GM18858 (cell line): ENCODE measurements around the gene OSTC.

ENCODE experiments used
- ATAC-seq: cut with Tn5 transposase; IDR thresholded peaks from one replicate; pipeline ENCODE4 v1.9.1; 2021; ENCODE audit not compliant: unreplicated experiment

The OSTC gene

DNA sequence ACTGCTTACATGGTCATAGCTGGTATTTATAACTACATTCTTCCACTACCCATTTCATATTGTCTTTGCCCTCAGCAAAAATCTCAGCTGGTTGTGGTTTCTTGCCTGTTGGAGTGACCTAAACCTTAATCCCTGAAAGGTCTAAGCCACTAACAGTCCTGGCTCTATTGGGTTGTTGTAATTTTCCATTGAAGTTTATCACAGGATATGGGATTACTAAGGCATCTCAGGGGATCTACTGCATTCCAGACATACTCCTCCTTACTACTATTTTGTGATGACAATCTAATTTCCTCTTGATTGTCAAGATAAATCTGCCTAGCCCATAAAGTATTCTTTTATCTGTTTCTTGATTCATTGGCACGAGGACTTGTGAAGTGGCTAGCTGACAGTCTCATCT lies 6.2 kb upstream of the OSTC start:
- no peak for ATAC-seq

DNA sequence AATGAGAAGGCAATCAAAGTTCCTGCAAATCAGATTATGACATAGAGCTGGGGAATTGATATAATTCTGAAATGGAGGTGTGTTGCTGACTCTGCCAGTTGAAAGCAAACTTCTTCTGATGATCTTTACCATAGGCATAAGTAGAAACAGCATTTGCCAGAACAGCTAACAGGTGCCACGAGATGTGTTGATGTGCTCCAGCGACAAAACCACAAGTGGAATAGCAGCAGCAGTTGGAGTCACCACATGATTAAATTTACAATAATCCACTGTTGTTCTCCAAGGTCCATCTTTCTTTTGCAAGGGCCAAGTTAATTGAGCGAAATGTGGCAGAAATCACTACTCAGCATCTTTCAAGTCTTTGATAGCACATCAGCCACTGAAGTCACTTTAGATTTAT lies 3.7 kb upstream of the OSTC start:
- no peak for ATAC-seq

DNA sequence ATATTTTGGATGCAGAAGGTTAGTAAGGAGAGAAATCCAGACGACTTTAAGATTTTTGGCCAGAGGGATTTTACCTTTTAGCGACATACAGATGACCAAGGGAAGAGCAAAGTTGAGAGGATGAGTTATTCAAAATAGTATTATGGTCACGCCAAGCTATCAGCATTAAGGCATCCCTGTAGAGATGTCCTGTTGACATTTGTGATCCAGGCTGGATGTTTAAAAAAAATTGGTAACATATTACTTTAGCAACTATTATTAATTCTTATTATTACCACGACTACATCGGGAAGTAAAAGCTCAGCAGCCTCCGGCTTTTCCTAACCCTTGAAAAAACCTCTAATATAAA lies 562 bp upstream of the OSTC start:
- peak; percentile 13 for ATAC-seq

DNA sequence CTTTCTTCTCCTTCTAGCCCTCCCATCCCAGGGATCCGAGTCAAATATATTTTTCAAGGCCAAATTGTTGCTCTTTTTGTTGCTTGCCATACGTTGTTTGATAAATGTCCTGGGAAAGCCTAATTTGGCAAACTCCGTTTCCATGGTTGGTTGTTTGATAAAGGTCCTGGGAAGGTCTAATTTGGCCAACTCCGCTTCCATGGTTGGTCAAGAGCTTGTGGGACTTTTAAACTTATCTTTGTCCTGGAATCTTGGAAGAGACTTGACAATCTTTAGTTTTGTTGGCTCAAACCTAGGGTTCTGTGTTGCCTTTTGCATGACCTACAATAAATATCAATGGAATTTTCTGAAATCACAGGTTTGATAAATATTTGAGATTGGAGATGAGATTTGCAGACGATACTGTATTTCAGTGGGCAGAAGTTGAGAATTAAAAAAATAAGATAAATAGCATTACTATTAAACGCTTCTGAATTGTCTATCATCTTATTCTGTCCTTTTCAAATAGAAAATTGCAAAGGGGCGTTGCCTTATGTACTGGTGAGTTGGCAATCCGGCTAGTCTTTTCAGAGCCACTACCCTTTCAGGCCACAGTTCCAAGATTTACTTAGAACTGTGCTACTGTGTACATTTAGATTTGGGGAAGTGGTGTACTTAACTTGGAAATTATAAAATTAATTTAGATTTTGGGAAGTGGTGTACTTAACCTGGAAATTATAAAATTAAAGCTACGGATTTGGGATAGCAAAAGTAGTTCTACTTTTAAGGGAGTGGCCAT lies 804 bp downstream of the OSTC start:
- no peak for ATAC-seq

DNA sequence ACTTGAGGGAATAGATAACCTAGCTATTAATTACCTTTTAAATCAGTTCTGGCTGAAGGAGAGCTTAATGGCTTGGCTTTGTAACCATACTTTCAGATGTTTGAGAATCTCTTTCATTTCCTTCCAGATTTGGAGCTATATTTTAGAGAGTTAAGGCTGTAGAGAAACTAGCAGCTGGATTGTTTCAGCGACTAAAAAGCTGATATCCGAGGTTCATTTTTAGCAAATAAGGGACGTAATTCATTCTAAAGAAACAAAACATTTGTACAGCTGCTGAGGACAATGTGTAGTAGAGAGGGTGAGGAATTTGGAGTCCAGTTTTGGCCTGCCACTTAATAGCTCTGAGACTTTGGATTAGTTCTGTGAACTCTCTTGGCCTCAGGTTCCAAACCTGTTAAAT lies 12.2 kb downstream of the OSTC start:
- no peak for ATAC-seq

DNA sequence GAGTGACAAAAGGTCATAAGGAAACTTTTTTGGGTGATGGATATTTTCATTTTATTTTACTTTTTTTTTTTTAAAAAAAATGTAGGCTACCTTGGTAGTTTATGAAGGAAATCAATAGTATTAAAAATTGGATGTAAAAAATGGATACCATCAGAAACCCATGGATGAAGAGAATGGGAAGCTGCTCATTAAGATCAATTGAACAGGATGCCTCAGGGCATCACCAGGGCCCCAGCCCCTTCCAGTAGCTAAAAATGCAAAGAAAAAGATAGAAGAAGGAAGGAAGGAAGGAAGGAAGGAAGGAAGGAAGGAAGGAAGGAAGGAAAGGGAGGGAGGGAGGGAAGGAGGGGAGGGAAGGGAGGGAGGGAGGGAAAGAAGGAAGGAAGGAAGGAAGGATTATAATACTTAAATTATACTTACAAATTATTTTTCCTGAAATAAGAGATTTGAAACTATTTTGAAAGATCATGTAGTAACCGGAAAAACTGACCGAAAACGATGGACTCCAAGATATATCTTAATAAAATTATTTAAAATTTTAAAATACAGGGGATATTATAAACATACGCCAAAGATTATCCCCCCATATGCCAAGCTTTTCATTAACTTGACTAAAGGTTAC lies 24.1 kb downstream of the OSTC start:
- no peak for ATAC-seq

DNA sequence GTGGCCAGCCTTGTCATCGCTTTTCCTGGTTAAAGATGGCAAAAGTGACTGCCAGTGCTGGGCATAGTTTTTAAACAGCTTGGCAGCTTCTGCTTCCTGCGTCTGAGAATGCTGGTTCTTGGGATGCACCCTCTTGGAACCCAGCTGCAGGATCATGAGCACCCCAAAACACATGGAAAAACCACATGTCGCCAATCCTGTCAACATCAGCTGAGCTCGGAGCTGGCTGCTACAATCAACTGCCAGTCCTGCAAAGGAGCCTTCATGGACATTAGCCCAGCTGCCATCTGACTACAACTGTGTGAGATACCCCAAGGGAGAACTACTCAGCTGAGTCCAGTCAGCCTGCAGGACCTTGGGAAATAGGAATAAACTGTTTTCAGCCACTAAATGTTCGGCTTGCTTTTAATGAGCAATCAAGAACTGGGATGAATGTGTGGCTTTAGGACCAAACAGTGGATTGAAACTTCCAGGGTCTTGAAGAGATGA lies 31.0 kb downstream of the OSTC start:
- ATAC-seq: no peak

DNA sequence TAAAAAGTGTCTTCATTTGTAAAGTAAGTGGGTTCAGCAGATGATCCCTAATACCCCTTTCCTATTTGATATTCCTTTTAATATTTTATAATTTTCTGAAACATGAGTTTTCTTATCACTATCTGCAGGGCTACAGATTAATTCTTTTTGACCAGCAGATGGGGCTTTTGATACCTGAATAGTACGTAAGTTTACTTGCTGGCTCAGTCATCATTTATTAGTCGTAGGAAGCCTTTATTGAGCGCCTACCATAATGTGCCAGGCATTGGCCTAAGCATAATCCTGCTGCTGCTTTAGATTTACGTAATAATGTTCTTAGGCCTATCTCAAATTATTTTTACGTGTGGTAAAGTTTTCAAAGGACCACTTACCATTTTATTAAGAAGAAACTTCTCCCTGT lies 33.1 kb downstream of the OSTC start:
- no peak for ATAC-seq

DNA sequence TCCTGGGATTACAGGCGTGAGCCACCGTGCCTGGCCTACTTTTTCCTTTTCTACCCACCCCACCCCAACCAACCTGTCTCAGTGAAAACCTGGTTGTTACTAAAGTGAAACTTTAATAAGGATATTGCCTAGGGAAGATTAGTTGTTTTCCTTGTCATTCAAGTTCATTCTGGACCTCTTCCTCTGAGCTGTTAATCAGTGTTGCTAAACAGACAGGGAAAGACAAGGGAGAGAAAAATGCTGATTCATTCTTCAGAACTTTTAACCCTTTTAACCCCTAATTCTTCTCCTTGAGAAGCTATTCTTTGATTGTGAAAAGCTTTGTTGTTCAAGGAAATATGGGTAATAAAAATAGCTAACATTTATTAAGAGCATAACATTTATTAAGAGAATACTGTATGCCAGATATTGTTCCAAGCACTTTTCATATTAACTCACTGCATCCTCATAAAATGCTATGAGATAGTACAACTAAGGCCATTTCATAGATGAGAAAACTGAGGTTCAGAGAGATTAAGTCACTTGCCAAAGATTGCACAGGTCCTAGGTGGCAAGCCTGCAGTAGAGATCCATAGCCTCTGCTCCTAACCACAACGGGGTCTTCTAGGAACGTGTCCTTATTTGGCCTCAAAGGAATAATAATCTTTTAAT lies 34.8 kb downstream of the OSTC start:
- no peak for ATAC-seq

DNA sequence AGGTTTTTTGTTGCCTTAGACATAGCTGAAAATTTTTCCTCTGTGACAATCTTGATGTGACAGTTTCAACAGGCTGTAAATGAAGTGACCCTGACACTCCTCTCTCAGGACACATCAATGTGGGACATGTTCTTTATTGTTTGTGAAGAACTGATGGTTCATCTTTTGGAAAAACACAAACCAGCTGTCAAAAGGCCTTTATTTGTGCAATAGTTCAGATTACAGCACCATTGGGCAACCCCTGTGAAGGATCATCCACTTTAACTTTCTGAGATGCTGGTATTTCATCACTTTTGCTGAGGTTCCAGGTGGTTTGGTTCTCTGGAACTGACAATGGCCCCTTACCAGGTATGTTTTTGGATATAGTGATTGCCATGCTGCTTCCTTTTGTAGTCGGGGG lies 40.3 kb downstream of the OSTC start:
- ATAC-seq: no peak

DNA sequence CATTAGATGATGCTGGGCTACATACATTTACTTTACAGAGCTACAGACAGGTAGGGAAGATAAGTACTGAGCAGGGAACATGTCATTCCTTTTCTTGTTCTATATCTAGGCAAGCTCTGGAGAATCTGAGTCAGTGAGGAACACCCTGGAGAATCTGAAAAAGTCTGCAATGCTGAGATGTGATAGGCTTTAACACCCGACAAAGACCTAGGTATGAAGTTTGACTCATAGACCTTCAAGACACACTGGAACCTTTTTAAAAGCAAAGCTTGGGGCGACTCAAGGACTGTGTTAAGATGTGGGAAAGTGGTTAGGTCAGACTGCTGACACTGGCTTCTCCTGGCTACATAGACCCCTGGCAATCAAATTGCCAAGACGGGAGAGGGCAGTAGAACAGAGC lies 42.8 kb downstream of the OSTC start:
- no peak for ATAC-seq

DNA sequence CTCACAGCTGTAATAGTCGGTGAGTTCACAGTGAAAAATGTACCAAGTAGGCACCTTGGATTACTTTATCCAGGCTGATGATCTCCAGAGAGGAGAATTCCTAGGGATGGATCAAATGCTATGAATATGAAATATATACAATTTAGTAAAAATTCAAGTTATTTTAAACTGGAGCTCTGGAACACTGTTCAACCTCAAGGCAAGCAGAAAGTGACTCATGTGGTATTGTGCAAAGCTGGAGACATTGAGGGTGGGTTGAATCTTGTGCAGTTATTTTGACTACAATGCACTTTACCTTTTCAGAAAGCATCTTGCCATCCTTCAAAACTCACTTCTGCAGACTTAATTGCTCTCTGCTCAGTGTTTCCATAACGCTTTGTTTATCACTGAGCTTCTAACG lies 43.4 kb downstream of the OSTC start:
- ATAC-seq: no peak

DNA sequence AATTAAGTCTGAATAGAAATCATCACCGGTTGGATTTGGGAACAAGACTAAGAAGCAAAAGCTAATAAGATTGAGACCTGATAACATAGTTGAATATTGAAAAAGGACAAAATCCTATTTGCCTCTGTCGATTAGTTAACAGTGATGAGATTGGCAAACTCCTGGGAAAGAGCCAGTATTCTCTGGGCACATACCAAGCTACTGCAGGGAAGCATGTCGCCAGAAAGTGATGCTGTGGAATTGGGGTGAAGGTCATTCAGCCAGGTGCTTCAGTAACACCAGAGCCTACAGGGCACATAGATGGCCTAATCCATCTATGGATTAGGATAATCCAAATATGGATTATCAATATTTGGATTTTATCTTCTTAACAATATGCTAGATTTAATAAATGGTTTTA lies 44.0 kb downstream of the OSTC start:
- ATAC-seq: no peak

DNA sequence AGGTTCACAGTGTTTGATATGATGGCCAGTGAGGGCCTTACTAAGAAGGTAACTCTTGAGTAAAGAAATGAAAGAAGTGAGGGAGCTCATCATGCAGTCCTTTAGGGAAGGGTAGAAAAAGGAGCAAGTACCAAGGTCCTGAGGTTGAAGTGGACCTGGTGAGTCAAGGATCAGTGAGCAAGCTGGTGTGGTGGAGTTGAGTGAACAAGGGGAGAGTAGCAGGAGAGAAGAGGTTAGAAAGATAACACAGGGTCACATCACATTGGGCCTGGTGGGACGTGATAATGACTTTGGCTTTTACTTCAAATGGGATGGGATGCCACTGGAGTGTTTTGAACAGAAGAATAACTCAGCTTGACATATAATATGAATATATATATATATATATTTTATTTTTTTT lies 44.7 kb downstream of the OSTC start:
- no peak for ATAC-seq

DNA sequence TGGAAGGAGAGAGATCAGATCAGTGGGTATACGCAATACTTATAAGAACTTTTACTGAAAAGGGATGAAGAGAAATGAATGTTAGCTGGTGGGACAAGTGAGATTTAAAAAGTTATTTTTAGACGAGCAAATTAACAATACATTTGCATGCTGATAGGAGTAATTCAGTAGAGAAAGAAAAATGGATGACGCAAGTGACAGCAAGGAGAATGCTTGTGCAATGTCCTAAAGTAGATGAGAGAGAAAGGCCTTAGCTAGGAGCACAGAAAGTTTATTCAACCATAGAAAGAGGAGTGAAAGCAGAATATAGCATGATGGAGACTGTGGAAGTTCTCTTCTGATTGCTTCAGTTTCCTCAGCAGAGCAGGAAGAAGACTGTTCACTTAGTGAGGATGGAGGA lies 45.8 kb downstream of the OSTC start:
- no peak for ATAC-seq

DNA sequence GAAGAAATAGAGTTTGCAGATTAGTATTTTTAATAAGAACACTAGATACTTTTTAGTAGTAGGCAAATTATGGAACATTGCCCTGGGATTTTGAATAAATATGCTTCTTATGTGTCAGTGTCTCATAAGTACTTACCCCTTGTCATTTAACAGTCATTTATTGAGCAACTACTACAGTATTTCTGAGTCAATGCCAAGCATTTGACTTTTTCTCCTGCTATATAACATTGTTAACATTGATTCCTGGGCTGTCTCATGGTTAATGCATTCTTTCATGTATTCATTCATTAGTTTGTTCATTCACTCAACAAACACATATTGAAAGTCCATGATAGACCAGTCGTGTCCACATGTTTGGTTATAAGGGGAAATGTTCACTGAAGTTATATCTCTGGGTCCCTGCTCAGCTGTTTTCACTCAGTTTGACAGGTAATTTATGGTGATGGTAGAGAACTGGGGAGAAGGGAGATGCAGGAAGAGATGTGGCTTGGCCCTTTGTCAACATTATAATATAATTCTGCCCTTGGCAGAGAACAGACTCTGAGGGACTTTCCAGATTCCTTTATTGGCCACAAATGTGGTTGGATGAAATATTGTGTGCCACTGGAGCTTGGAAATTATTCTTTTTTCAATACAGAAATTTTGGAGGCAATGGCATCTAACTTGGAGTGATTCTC lies 49.8 kb downstream of the OSTC start:
- ATAC-seq: no peak

DNA sequence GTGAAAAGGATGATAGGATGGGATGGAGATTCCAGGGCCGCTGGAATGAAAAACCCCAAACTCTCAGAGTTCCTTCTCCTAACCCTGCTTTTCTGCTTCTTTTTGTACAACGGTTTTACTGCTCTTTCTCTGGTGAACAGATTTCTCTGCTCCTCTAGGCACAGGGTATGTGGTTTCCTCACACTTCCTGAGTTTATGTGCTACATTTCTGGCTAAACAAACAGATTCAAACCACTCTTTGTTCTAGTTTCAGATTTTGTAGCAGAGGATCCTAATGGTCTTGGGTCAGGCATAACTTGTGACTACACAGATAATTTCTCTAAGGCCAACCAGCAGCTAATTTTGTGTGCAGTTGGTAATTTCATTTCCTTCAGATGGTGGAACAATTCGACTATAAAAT lies 52.6 kb downstream of the OSTC start:
- no peak for ATAC-seq

DNA sequence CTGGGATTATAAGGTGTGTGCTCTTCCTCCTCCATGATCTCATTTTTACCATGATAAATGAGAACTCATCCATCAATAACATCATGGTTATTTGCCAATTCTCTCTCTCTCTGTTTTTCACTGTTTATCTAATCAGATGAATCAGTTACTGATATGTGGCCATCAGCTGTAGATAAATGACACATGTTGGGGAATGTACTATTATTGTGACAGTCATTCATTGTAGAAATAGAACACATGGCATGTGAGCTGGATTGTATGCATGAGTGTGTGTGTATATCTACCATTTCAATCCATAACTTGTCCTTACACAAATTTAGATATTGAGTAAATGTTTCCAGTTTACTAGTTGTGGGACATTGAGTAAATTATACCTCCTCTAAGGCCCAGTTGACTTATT lies 53.0 kb downstream of the OSTC start:
- no peak for ATAC-seq

DNA sequence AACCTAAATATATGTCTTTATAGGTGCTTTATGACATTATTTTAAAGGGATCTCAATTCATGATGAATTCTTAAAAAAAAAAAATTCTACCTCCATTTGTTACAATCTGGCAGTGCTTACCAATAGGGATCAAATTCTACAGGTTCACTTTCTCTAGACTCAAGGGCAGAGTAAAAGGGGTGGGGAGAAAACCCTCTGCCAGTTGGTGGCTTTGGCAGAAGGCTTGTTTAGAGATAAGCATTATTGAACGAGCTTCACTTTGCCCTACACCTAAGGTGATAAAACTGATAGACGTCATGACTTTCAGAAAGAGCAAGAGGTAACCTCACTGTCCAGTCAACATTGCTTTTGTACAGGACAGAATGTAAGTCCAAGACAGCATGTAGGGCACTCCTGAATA lies 53.6 kb downstream of the OSTC start:
- no peak for ATAC-seq

DNA sequence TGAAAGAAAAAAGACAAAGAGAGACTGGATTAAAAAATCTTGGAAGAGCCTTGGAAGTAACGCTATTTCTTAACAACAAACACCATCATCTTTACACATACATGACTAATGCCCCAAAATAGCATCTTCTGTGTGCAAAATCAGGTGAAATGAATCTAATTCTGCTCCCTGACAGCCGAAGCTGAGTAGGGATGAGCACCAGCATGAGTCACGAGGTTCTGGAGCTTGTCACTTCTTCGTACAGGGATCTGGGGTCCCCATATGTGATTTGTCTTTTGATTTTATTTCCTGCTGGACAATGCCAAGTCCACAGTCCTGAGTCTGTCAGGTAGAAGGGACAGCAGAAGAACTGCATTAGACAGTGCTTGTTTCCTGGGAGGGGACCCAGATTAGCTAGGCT lies 55.9 kb downstream of the OSTC start:
- ATAC-seq: no peak

DNA sequence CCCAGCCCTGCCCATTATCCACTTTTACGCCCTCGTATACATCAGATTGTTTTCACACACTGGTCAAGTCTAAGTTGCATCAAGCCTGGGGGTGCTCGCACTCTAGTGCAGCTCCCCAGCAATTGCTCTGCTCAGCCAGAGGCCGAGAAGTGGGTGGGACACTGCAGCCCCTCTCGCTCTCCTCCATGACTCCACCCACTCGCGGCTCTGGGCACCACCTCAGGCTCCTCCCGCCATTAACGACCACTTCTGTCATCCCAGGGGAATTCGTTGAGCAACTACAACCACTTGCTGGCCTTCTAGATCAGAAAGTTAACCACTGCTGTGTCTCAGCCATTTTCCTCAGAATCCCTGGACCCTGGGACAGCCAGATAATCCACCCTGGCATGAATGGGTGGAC lies 58.8 kb downstream of the OSTC start:
- no peak for ATAC-seq

DNA sequence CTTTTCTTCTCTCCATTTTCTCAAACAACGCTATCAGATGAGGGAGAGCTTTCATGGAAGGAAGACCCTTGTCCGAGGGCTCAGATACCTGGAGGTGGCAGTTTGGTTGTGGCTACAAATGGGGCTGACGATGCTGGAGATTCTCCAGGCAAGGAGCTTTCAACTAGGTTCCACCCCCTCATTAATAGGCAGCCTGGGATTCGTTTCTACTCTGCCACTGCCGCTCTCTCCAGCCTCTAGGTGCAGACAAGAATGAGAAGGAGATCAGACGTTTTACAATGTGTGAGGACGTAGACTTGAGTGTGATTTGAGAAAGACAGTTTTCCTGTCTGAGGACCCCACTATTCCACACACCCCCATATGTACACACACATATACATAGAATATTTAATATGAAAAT lies 59.3 kb downstream of the OSTC start:
- no peak for ATAC-seq
